ENCODE data around the gene MAGEB3.

GRCh38 chrX:30261012-30261411 lies 30.6 kb downstream of the MAGEB3 start:
- TF ChIP-seq POLR2A (IDR thresholded peaks at IDR 0.05) = no peak
- no peak for TF ChIP-seq CTCF (IDR thresholded peaks at IDR 0.05 in 8 of 11, conservative IDR thresholded peaks at IDR 0.05 in 3 of 11)
- no peak for TF ChIP-seq POLR2AphosphoS5 (IDR thresholded peaks at IDR 0.05)
